Endothelial cell of umbilical vein (primary cell): ENCODE measurements around the gene UHRF1. TPM values are rescaled to one million over a fixed set of nuclear protein-coding genes. Genes with fewer than 3 reads are reported as not detected.

Experiments used
- BruUV-seq: library from RNA; stranded (reverse); fragments of 400-500 nt; replicated peaks from 2 replicates; lab custom pipeline; 2021; lab: Mats Ljungman, UMichigan
- CTCF ChIA-PET: fragments of 300-600, 350-600 bp; sonication (Branson Sonifier 250); formaldehyde crosslinking; loops from one replicate; lab custom pipeline; 2021; ENCODE audit warnings: antibody characterized with exemption, inconsistent platforms; lab: Charles Lee
- POLR2A ChIA-PET: fragments of 300-600, 350-600 bp; sonication (Branson Sonifier 250); formaldehyde crosslinking; loops from one replicate; lab custom pipeline; 2021; ENCODE audit warnings: antibody characterized with exemption, inconsistent platforms; lab: Charles Lee
- DNase-seq: peaks from one replicate; pipeline ENCODE4 v3.0.0-alpha.2; 2011; ENCODE audit warnings: low read depth, low spot score
- FAIRE-seq: peaks from 2 replicates; lab custom pipeline; 2011; peaks lifted over from hg19 to GRCh38; lab: Jason Lieb, UNC
- H2AFZ ChIP-seq: 2 replicates; pipeline ENCODE4 v1.6.0; 2012; ENCODE audit warnings: low read depth, low read length, control low read depth, inconsistent platforms
- H3K27ac ChIP-seq: 2 replicates; pipeline ENCODE4 v1.5.1; 2011; ENCODE audit warnings: low read depth, mild to moderate bottlenecking, control low read depth, low read length, moderate library complexity; ENCODE audit not compliant: insufficient read depth
- H3K27me3 ChIP-seq, 2 experiments: 2 replicates each; pipeline versions ENCODE4 v1.6.0 to v1.6.1; 2011; ENCODE audit warnings: low read length in 2 of 2, mixed read lengths in 1 of 2; ENCODE audit not compliant: control insufficient read depth in 2 of 2, insufficient read depth in 2 of 2
- H3K36me3 ChIP-seq, 2 experiments: 2 replicates in 1 of 2; 3 replicates in 1 of 2; pipeline ENCODE4 v1.5.1; 2011; ENCODE audit warnings: low read length in 2 of 2, mild to moderate bottlenecking in 1 of 2, moderate library complexity in 1 of 2; ENCODE audit not compliant: control insufficient read depth in 2 of 2, insufficient read depth in 2 of 2; ENCODE audit errors: extremely low read depth in 1 of 2
- H3K4me1 ChIP-seq: 3 replicates; pipeline ENCODE4 v1.5.1; 2011; ENCODE audit warnings: mild to moderate bottlenecking, low read length; ENCODE audit not compliant: control insufficient read depth, insufficient read depth; ENCODE audit errors: extremely low read depth
- H3K4me2 ChIP-seq: 2 replicates; pipeline ENCODE4 v1.6.1; 2011; ENCODE audit warnings: low read length, control low read depth, mixed read lengths; ENCODE audit not compliant: insufficient read depth
- H3K4me3 ChIP-seq, 3 experiments: fragments of 200-600 bp in 1 of 3; sonication (generic), shearing (Covaris generic) in 1 of 3; replicated peaks in 1 of 3; 2 replicates each; pipeline ENCODE4 v1.5.1; 2011 to 2016; ENCODE audit warnings: control low read depth in 3 of 3, low read length in 3 of 3, mild to moderate bottlenecking in 2 of 3, inconsistent platforms in 1 of 3, low read depth in 1 of 3, moderate library complexity in 1 of 3; ENCODE audit not compliant: insufficient read depth in 1 of 3
- H3K79me2 ChIP-seq: 2 replicates; pipeline ENCODE4 v1.6.0; 2012; ENCODE audit warnings: low read length, inconsistent platforms; ENCODE audit not compliant: control insufficient read depth, insufficient read depth
- H3K9ac ChIP-seq: replicated peaks from 2 replicates; pipeline ENCODE3; 2011; ENCODE audit warnings: low read length, control low read depth; ENCODE audit not compliant: insufficient read depth; ENCODE audit errors: extremely low read depth
- H3K9me1 ChIP-seq: replicated peaks from 3 replicates; pipeline ENCODE4 v1.6.0; 2011; ENCODE audit warnings: mild to moderate bottlenecking, low read length; ENCODE audit not compliant: control insufficient read depth, insufficient read depth; ENCODE audit errors: extremely low read depth
- H3K9me3 ChIP-seq: replicated peaks from 2 replicates; pipeline ENCODE4 v1.5.1; 2012; ENCODE audit warnings: low read length, inconsistent platforms; ENCODE audit not compliant: control insufficient read depth, insufficient read depth
- H4K20me1 ChIP-seq: replicated peaks from 2 replicates; pipeline ENCODE3; 2011; ENCODE audit warnings: mild to moderate bottlenecking, low read length; ENCODE audit not compliant: control insufficient read depth, insufficient read depth; ENCODE audit errors: extremely low read depth
- CTCF ChIP-seq, 2 donors: IDR thresholded peaks; 1 replicate in 1 of 2; 2 replicates in 1 of 2; pipeline ENCODE4 v1.5.1; 2011; ENCODE audit warnings: low read length in 2 of 2, mild to moderate bottlenecking in 2 of 2, moderate library complexity in 2 of 2, control low read depth in 1 of 2, inconsistent platforms in 1 of 2, low read depth in 1 of 2; ENCODE audit not compliant: insufficient read depth in 1 of 2; ENCODE audit errors: extremely low read depth in 1 of 2
- EZH2 ChIP-seq: IDR thresholded peaks from 2 replicates; pipeline ENCODE4 v1.6.1; 2012; ENCODE audit warnings: borderline replicate concordance, low read depth, mild to moderate bottlenecking, moderate library complexity, low read length, inconsistent platforms; ENCODE audit not compliant: severe bottlenecking
- FOS ChIP-seq: IDR thresholded peaks from 2 replicates; pipeline ENCODE4 v1.6.1; 2011; ENCODE audit warnings: mild to moderate bottlenecking, low read length, moderate library complexity, borderline replicate concordance; ENCODE audit not compliant: insufficient read depth
- GATA2 ChIP-seq: IDR thresholded peaks from 2 replicates; pipeline ENCODE4 v1.7.0; 2011; ENCODE audit warnings: low read depth, mild to moderate bottlenecking, moderate library complexity, mixed read lengths, low read length; ENCODE audit not compliant: insufficient read length, insufficient read depth
- JUN ChIP-seq: IDR thresholded peaks from 2 replicates; pipeline ENCODE4 v1.6.1; 2011; ENCODE audit warnings: borderline replicate concordance, low read depth; ENCODE audit not compliant: insufficient read length, insufficient read depth
- MAX ChIP-seq: IDR thresholded peaks from 2 replicates; pipeline ENCODE4 v1.6.1; 2011; ENCODE audit not compliant: insufficient read depth, insufficient read length
- MYC ChIP-seq: IDR thresholded peaks from one replicate; pipeline ENCODE4 v1.6.1; 2011; ENCODE audit warnings: mild to moderate bottlenecking, low read depth, low read length
- POLR2A ChIP-seq: IDR thresholded peaks from 2 replicates; pipeline ENCODE4 v1.6.1; 2012; ENCODE audit warnings: low read depth, mild to moderate bottlenecking, control low read depth, low read length
- POLR2AphosphoS5 ChIP-seq: IDR thresholded peaks from 2 replicates; pipeline ENCODE4 v1.6.1; 2012; ENCODE audit warnings: low read depth, mild to moderate bottlenecking, control low read depth, low read length, moderate library complexity; ENCODE audit not compliant: insufficient read depth
- dilution Hi-C: fragments of 300-500 bp; cut with MboI; formaldehyde crosslinking; loops from one replicate; pipeline ENCODE4 v1.15.0; 2019; ENCODE audit warnings: low sequenced_read_pairs; ENCODE audit not compliant: extremely low pct_ligation_motif_present
- intact Hi-C: fragments of 100-400 bp; cut with micrococcal nuclease; formaldehyde crosslinking; loops from one replicate; pipeline ENCODE4 v1.10.0; 2022
- polyA plus RNA-seq, 4 experiments: library from polyadenylated mRNA; depleted of rRNA in 3 of 4; stranded (reverse) in 3 of 4; unstranded in 1 of 4; fragments of >200 nt; gene quantifications; 2 replicates each; pipeline versions ENCODE4 v1.2.1 to v1.2.3, GENCODE V29; 2011 to 2012; ENCODE audit warnings: missing spikeins in 1 of 4
- total RNA-seq: library from RNA; stranded (reverse); gene quantifications from 2 replicates; pipeline ENCODE4 v1.2.3, GENCODE V29; 2021

UHRF1 gene
- total and polyA plus RNA-seq, 2 donors (not counting 3 experiments of a cell fraction or from before 2014, with no cell fraction given): 13.3 to 76.8 TPM

GRCh38 chr19:4966591-4966990 lies 57.3 kb downstream of the UHRF1 start:
- Histone ChIP-seq H3K79me2 (peaks cover 20% of the 10 kb centered on the region), H2AFZ (no peak overlapping the region), H3K9ac (no peak overlapping the region), H3K4me1 (peaks cover 17% of the 10 kb centered on the region), H3K36me3 (peaks cover 0 to 7% of the 10 kb centered on the region in 2 experiments), H3K27ac (no peak overlapping the region), H3K9me1 (no peaks in the 10 kb centered on the region), H3K27me3 (no peaks in the 10 kb centered on the region), H3K4me2 (no peak overlapping the region), H4K20me1 (no peaks in the 10 kb centered on the region), H3K4me3 (no peak overlapping the region), H3K9me3 (no peaks in the 10 kb centered on the region)
- FAIRE-seq (no peak), DNase-seq (no peak)
- TF ChIP-seq GATA2: no peak
- TF ChIP-seq EZH2: no peak
- TF ChIP-seq FOS: no peak
- no peak for TF ChIP-seq MYC
- intact Hi-C loops (loop anchor here (5.0 kb wide), 2 partner anchors 244 to 299 kb away; partner anchors contain the start of gene DPP9), dilution Hi-C loops (no loop called here)
- BruUV-seq: no TSS peak
- POLR2A ChIA-PET: no interaction called here
- CTCF ChIA-PET: interaction anchor here (1.1 kb wide), 1 partner anchor 35 kb away, joined by 5 read pairs; no protein-coding TSS in a partner anchor

- no peak overlapping the region for H3K9ac ChIP-seq
- ChIA-PET POLR2A (interaction anchor here (0.8 to 1.4 kb wide), 4 partner anchors 7 to 101 kb away, joined by 3 read pairs; partner anchors contain the start of gene PLIN3), CTCF (interaction anchor here (0.6 to 2.1 kb wide), 10 partner anchors 8 to 179 kb away, joined by 3 to 11 read pairs (median 5); partner anchors contain the start of gene UHRF1)
- intact Hi-C loops (loop anchor here (1.0 to 5.0 kb wide), 3 partner anchors 58 to 301 kb away; partner anchors contain the start of gene DPP9), dilution Hi-C loops (no loop called here)
- DNase-seq (no peak), FAIRE-seq (no peak)
- H4K20me1 ChIP-seq: no peaks in the 10 kb centered on the region
- H2AFZ ChIP-seq: peak overlapping the region; percentile 94
- no peaks in the 10 kb centered on the region for H3K36me3 ChIP-seq
- no peaks in the 10 kb centered on the region for H3K9me3 ChIP-seq
- H3K27ac ChIP-seq: no peak overlapping the region
- H3K27me3 ChIP-seq: no peaks in the 10 kb centered on the region
- peaks cover 22% of the 10 kb centered on the region for H3K4me1 ChIP-seq
- H3K4me3 ChIP-seq: no peak overlapping the region
- H3K9me1 ChIP-seq: no peaks in the 10 kb centered on the region
- H3K4me2 ChIP-seq: peak overlapping the region; percentile 68
- TF ChIP-seq MYC: no peak
- TF ChIP-seq GATA2: no peak
- no peak for TF ChIP-seq FOS
- TF ChIP-seq JUN: no peak
- no peak for TF ChIP-seq CTCF (IDR thresholded peaks at IDR 0.05; ENCODE audit: extremely low read depth in 1 of 2, insufficient read depth in 1 of 2, low read depth in 1 of 2, low read length in 2 of 2)
- no peak for TF ChIP-seq POLR2A
- TF ChIP-seq POLR2AphosphoS5: no peak
- no peak for TF ChIP-seq EZH2
- TF ChIP-seq MAX: no peak
- BruUV-seq: no TSS peak
- H3K79me2 ChIP-seq: peaks cover 28% of the 10 kb centered on the region
These were observed 58.6 kb downstream of the UHRF1 start for GRCh38 chr19:4967738-4968461.
